Activated CD4-positive, alpha-beta T cell treated with anti-CD3 and anti-CD28 coated beads, Interleukin-2, amount 10 ng/mL, durations not matched to agents 24 days and 14 days (primary cell): ENCODE results near the gene COQ8A. TPM values are rescaled to one million over a fixed set of nuclear protein-coding genes. Genes with fewer than 3 reads are reported as not detected.
A peak's percentile ranks its signal among the peaks of the same experiment; 100 is the strongest.
"Not testable (repeated sequence)": the region's sequence is repeated elsewhere in the genome, so short reads cannot be mapped to it uniquely, and the experiment has no call there.

Source experiments
- DNase-seq: peaks from one replicate; pipeline ENCODE4 v3.0.0; 2022
- H3K27ac Mint-ChIP-seq: one replicate; pipeline ENCODE4 v1.8.0; 2022; ENCODE audit warnings: mild to moderate bottlenecking, mixed read lengths
- H3K27me3 Mint-ChIP-seq: one replicate; pipeline ENCODE4 v1.8.0; 2022; ENCODE audit warnings: mixed read lengths
- H3K36me3 Mint-ChIP-seq: one replicate; pipeline ENCODE4 v1.8.0; 2022; ENCODE audit warnings: low read depth, mild to moderate bottlenecking, mixed read lengths
- H3K4me1 Mint-ChIP-seq: one replicate; pipeline ENCODE4 v1.8.0; 2021; ENCODE audit warnings: mixed read lengths
- H3K4me3 Mint-ChIP-seq: one replicate; pipeline ENCODE4 v1.8.0; 2022; ENCODE audit warnings: mild to moderate bottlenecking, moderate library complexity, mixed read lengths
- H3K9me3 Mint-ChIP-seq: one replicate; pipeline ENCODE4 v1.8.0; 2021; ENCODE audit warnings: mixed read lengths
- intact Hi-C: fragments of 100-400 bp; cut with micrococcal nuclease; formaldehyde crosslinking; loops from one replicate; pipeline ENCODE4 v1.15.1; 2023
- total RNA-seq: library from RNA; stranded (reverse); gene quantifications from 2 replicates; pipeline ENCODE4 v1.2.3, GENCODE V29; 2022

Gene COQ8A
- total RNA-seq, 1 donor from 2014 or later, result 35.3 TPM

DNA sequence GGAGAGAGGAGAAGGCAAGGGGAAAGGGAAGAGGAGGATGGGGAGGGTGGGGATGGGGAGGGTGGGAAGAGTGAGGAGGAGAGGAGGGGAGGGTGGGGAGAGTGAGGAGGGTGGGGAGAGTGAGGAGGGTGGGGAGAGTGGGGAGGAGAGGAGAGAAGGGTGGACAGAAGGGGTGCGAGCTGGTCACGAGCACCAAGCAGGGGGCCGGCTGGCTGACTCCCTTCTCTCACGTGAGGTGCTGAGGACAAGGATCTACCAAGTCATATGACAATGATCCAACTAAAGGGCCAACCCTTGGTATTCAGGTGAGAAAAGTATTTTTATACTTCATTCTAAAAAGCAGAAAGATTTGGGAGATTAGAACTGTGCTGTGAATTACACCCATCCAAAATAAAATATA, 51.8 kb downstream of the COQ8A start:
- Mint-ChIP-seq H3K4me1 (peaks cover 15% of the 10 kb centered on the region), H3K9me3 (no peaks in the 10 kb centered on the region), H3K27ac (no peak overlapping the region), H3K36me3 (peaks cover 3% of the 10 kb centered on the region), H3K27me3 (no peaks in the 10 kb centered on the region), H3K4me3 (no peak overlapping the region)
- DNase-seq, result no peak
- intact Hi-C loops, result no loop called here

DNA sequence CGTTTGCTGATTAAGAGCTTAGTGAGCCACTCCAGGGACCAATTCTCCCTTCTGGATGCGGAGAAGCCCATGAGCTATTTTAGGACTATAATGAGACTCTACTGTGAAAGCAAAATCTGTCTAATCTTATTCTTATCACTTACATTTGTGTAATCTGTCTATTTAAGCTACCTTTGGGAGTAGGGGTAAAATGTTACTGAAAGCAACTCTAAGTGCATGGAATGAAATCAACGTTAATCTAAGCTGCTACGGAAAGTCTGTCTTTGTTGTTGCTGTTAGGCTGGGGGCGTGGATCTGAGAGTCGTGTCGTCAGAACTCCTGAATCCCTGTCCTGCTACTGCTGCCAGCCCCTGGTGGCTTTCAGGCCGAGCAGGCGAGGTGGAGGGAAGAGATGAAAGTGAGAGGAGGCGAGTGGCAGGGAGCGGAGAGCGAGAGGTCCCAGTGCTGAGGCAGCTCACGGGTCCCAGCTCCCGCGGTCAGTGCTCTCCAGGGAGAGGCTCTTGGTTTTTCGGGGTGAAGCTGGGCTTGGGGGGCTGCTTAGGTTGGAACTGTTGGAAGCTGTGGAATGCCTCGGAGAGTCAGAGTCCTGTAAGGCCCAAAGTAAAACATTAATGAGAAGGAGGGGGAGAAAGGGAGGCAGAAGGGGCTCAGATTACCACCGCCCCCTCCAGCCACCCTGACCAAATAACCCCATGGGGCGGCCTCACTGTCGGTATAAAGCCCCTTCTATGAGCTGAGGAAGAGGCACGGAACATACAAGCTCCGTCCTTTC, 53.9 kb downstream of the COQ8A start:
- H3K36me3 Mint-ChIP-seq, result no peaks in the 10 kb centered on the region
- DNase-seq, result no peak
- intact Hi-C loops, result no loop called here
- H3K27me3 Mint-ChIP-seq, result peaks cover 8% of the 10 kb centered on the region
- no peak overlapping the region for H3K4me3 Mint-ChIP-seq
- no peak overlapping the region for H3K27ac Mint-ChIP-seq
- H3K4me1 Mint-ChIP-seq, result peaks cover 15% of the 10 kb centered on the region
- peaks cover 12% of the 10 kb centered on the region for H3K9me3 Mint-ChIP-seq

- peaks cover 9% of the 10 kb centered on the region for H3K27me3 Mint-ChIP-seq
- DNase-seq, result no peak
- intact Hi-C loops, result no loop called here
- no peaks in the 10 kb centered on the region for H3K36me3 Mint-ChIP-seq
- no peak overlapping the region for H3K27ac Mint-ChIP-seq
- H3K4me1 Mint-ChIP-seq, result peaks cover 10% of the 10 kb centered on the region
- H3K9me3 Mint-ChIP-seq, result peaks cover 12% of the 10 kb centered on the region
- no peak overlapping the region for H3K4me3 Mint-ChIP-seq
Observed at GRCh38 chr1:226994586-226995364, 54.7 kb downstream of the COQ8A start.

- Mint-ChIP-seq H3K36me3 (no peaks in the 10 kb centered on the region), H3K4me3 (no peak overlapping the region), H3K27ac (no peak overlapping the region), H3K9me3 (peaks cover 12% of the 10 kb centered on the region), H3K4me1 (peaks cover 2% of the 10 kb centered on the region), H3K27me3 (peaks cover 9% of the 10 kb centered on the region)
- peak; percentile 23 for DNase-seq
- intact Hi-C loops, result no loop called here
Observed at GRCh38 chr1:226995365-226996332, 55.6 kb downstream of the COQ8A start.

DNA sequence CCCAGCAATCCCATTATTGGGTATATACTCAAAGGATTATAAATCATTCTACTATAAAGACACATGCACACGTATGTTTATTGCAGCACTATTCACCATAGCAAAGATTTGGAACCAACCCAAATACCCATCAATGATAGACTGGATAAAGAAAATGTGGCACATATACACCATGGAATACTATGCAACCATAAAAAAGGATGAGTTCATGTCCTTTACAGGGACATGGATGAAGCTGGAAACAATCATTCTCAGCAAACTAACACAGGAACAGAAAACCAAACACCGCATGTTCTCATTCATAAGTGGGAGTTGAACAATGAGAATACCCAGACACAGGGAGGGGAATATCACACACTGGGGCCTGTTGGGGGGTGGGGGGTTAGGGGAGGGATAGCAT, 59.5 kb downstream of the COQ8A start:
- H3K4me3 Mint-ChIP-seq, intact Hi-C loops, H3K4me1 Mint-ChIP-seq, H3K27me3 Mint-ChIP-seq, H3K27ac Mint-ChIP-seq, DNase-seq, H3K36me3 Mint-ChIP-seq: not testable (repeated sequence)
- H3K9me3 Mint-ChIP-seq, result peaks cover 12% of the 10 kb centered on the region

- H3K4me1 Mint-ChIP-seq, result no peaks in the 10 kb centered on the region
- H3K9me3 Mint-ChIP-seq, result peaks cover 8% of the 10 kb centered on the region
- intact Hi-C loops, result no loop called here
- H3K27me3 Mint-ChIP-seq, result peaks cover 5% of the 10 kb centered on the region
- no peak overlapping the region for H3K27ac Mint-ChIP-seq
- H3K4me3 Mint-ChIP-seq, result no peak overlapping the region
- no peaks in the 10 kb centered on the region for H3K36me3 Mint-ChIP-seq
- DNase-seq, result no peak
Observed at GRCh38 chr1:227002531-227003049, 62.5 kb downstream of the COQ8A start.

DNA sequence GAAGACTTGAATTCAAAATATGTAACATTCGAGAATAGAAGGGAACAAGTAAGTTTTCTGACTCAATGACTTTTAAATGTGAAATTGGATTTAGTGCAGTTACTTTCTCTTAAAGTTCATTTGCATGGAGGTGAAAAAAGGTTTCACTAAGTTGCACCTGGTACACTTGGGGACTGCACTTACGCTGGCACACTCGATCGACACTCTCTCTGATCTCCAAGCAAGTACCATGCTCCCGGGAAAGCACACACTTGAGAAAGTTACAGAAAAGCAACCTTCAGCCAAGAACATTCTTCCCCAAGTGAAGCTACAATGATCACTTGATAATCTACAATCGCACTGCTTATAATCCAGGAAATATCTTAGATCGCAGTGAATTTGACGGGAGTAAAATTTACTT, 63.1 kb downstream of the COQ8A start:
- intact Hi-C loops, result no loop called here
- peaks cover 5% of the 10 kb centered on the region for H3K9me3 Mint-ChIP-seq
- H3K27ac Mint-ChIP-seq, result no peak overlapping the region
- H3K27me3 Mint-ChIP-seq, result peaks cover 4% of the 10 kb centered on the region
- no peak for DNase-seq
- no peaks in the 10 kb centered on the region for H3K36me3 Mint-ChIP-seq
- H3K4me3 Mint-ChIP-seq, result no peak overlapping the region
- H3K4me1 Mint-ChIP-seq, result no peaks in the 10 kb centered on the region

- H3K4me3 Mint-ChIP-seq, result no peak overlapping the region
- no peaks in the 10 kb centered on the region for H3K4me1 Mint-ChIP-seq
- no peaks in the 10 kb centered on the region for H3K36me3 Mint-ChIP-seq
- intact Hi-C loops, result no loop called here
- peaks cover 2% of the 10 kb centered on the region for H3K27me3 Mint-ChIP-seq
- no peak for DNase-seq
- H3K27ac Mint-ChIP-seq, result no peak overlapping the region
- no peaks in the 10 kb centered on the region for H3K9me3 Mint-ChIP-seq
Observed at GRCh38 chr1:227004796-227005195, 64.7 kb downstream of the COQ8A start.

DNA sequence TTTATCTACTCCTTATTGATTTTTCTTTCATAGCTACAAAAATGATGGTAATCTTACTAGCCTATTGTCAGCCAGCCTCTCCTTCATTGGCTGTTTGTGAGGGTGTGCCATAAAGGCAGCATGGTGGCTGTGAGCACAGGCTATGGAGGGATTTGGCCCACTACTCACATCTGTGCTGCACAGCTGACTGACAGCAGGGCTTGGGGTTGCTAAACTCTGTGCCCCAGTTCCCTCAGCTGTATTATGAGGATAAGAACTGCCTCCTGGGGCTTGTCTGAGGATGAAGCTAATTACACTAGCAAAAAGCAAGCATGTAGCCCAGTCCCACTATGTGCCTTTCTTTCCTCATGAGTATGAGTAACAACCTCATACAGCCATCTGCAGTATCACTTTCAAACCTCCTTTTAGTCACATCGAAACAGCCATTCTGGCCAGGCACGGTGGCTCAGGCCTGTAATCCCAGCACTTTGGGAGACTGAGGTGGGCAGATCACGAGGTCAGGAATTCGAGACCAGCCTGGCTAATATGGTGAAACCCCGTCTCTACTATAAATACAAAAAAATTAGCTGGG, 66.2 kb downstream of the COQ8A start:
- Mint-ChIP-seq H3K27ac (no peak overlapping the region), H3K27me3 (peaks cover 7% of the 10 kb centered on the region), H3K4me3 (no peak overlapping the region), H3K4me1 (no peaks in the 10 kb centered on the region), H3K36me3 (no peaks in the 10 kb centered on the region), H3K9me3 (no peaks in the 10 kb centered on the region)
- DNase-seq, result no peak
- intact Hi-C loops, result no loop called here

DNA sequence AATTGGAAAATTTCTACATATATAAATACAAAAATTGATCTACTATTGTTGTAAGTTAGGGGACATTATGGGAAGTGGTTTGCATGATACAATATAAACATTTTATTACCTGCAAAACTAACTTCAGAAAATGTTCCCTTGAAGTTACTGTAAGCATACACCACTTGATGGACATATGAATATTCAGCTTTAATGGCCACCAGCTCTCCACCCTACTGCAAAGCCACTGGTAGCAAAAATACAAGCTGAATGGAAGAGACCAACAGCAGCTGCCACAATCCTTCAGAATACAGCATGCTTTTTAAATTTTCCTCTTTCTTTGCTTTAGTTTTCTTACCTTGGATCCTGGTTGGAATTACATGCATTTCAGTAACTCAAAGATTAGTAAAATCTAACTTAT, 69.8 kb downstream of the COQ8A start:
- Mint-ChIP-seq H3K27me3 (peaks cover 11% of the 10 kb centered on the region), H3K4me1 (no peaks in the 10 kb centered on the region), H3K9me3 (no peaks in the 10 kb centered on the region), H3K4me3 (no peak overlapping the region), H3K27ac (no peak overlapping the region), H3K36me3 (no peaks in the 10 kb centered on the region)
- DNase-seq, result no peak
- intact Hi-C loops, result no loop called here

DNA sequence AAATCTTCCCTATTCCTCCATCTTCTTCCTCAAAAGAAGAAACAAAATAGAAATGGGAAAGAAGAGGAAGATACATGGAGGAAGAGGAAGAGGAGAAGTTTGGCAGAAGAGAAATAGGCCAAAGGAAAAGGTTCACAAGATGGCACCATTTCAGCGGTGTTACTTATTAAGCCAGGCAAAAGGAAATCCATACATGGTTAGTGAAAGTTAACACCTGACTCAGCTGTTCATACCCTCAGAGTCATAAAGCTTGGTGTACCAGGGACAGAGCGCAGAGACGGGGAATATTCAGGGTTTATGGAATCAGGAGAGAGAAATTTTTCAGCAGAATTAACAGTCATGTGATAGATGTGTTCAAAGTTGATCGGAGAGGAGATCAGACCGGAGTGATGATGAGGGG, 70.6 kb downstream of the COQ8A start:
- Mint-ChIP-seq H3K9me3 (no peaks in the 10 kb centered on the region), H3K36me3 (no peaks in the 10 kb centered on the region), H3K27me3 (peaks cover 13% of the 10 kb centered on the region), H3K27ac (no peak overlapping the region), H3K4me3 (no peak overlapping the region), H3K4me1 (no peaks in the 10 kb centered on the region)
- intact Hi-C loops, result no loop called here
- no peak for DNase-seq

DNA sequence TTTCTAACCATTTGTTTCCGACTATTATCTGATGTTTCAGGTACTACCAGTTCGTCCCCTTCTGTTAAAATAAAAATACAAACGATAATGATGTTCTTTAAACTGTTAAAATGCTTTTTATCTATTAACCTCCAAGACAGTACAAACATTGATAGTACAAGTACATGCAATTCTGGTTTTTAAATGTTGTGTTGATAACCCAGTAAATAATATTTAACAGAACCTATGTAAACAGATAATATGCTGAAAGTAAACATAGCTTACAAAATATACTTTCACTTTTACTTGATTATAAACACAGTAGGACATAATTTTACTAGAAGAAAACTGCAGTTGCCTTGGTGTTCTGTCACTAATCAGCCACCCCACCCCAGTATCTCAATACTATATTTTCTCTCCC, 76.9 kb downstream of the COQ8A start:
- Mint-ChIP-seq H3K36me3 (no peaks in the 10 kb centered on the region), H3K9me3 (no peaks in the 10 kb centered on the region), H3K27ac (no peak overlapping the region), H3K4me1 (no peaks in the 10 kb centered on the region), H3K27me3 (peaks cover 7% of the 10 kb centered on the region), H3K4me3 (no peak overlapping the region)
- intact Hi-C loops, result no loop called here
- DNase-seq, result no peak

DNA sequence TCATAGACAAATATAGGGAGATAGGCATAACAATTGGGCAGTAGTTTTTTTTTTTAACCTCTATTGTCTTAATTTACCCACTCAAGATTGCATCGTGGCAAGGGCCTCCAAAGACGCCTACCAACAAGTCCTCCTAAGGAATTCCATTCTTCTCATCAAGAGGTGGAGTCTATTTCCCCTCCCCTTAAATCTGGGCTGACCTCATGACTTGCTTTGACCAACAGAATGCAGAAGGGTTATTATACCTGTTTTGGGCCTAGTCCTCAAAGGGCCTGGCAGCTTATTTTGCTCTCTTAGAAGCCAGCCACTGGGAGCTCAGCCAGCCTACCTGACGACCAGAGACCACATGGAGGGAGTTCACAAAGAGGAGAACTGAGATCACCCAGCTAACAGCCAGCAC, 92.3 kb downstream of the COQ8A start:
- no peak overlapping the region for H3K27ac Mint-ChIP-seq
- intact Hi-C loops, result no loop called here
- no peaks in the 10 kb centered on the region for H3K9me3 Mint-ChIP-seq

More for the DNA sequence above, 92.3 kb downstream of the COQ8A start:
- Mint-ChIP-seq H3K4me3 (no peak overlapping the region), H3K27me3 (no peaks in the 10 kb centered on the region), H3K4me1 (no peaks in the 10 kb centered on the region), H3K36me3 (no peaks in the 10 kb centered on the region)
- no peak for DNase-seq
